B cell (primary cell): ENCODE data around the gene SETD6. TPM values are rescaled to one million over a fixed set of nuclear protein-coding genes. Genes with fewer than 3 reads are reported as not detected.

Experiments
- ATAC-seq: fragments of 200-7000 bp; cut with Tn5 transposase; one replicate; pipeline ENCODE4 v1.10.0; 2021; ENCODE audit warnings: low read depth, mild to moderate bottlenecking, moderate number of reproducible peaks, moderate library complexity
- CTCF ChIA-PET: fragments of 350-600 bp; sonication (Branson Sonifier 250); formaldehyde crosslinking; loops from one replicate; lab custom pipeline; 2021; ENCODE audit warnings: antibody characterized with exemption, inconsistent platforms; lab: Charles Lee
- POLR2A ChIA-PET: fragments of 350-600 bp; sonication (Branson Sonifier 250); formaldehyde crosslinking; loops from one replicate; lab custom pipeline; 2021; ENCODE audit warnings: antibody characterized with exemption; lab: Charles Lee
- DNase-seq: peaks from one replicate; pipeline ENCODE4 v3.0.0; 2013
- H2AFZ ChIP-seq: 2 replicates; pipeline ENCODE4 v1.6.1; 2012; ENCODE audit warnings: mild to moderate bottlenecking, low read depth, low read length; ENCODE audit not compliant: insufficient read depth, poor library complexity, severe bottlenecking
- H3K27ac ChIP-seq, 2 donors: 1 replicate in 1 of 2; 2 replicates in 1 of 2; pipeline ENCODE4 v1.5.1; 2012 to 2013; ENCODE audit warnings: low read length in 2 of 2, mild to moderate bottlenecking in 2 of 2, moderate library complexity in 1 of 2
- H3K27me3 ChIP-seq, 4 experiments: fragments of 200-600 bp in 1 of 4; sonication (generic) in 1 of 4; replicated peaks in 1 of 4; 1 replicate in 2 of 4; 2 replicates in 2 of 4; pipeline versions ENCODE4 v1.6.1 to v1.7.0; 2013 to 2016; ENCODE audit warnings: low read length in 3 of 4, mild to moderate bottlenecking in 2 of 4, mixed read lengths in 1 of 4, moderate library complexity in 1 of 4; ENCODE audit not compliant: insufficient read depth in 4 of 4, control insufficient read depth in 3 of 4; ENCODE audit errors: control extremely low read depth in 1 of 4
- H3K36me3 ChIP-seq, 2 experiments: replicated peaks in 1 of 2; 1 replicate in 1 of 2; 2 replicates in 1 of 2; pipeline versions ENCODE4 v1.6.1 to v1.7.1; 2013; ENCODE audit warnings: low read length in 1 of 2; ENCODE audit not compliant: insufficient read depth in 2 of 2, control insufficient read depth in 1 of 2; ENCODE audit errors: control extremely low read depth in 1 of 2, extremely low read depth in 1 of 2
- H3K4me1 ChIP-seq, 2 donors: fragments of 200-600 bp in 1 of 2; sonication (generic) in 1 of 2; 1 replicate in 1 of 2; 2 replicates in 1 of 2; pipeline versions ENCODE4 v1.5.1 to v1.6.1; 2013 to 2017; ENCODE audit warnings: low read length in 2 of 2; ENCODE audit not compliant: control insufficient read depth in 2 of 2, insufficient read depth in 2 of 2
- H3K4me2 ChIP-seq: replicated peaks from 2 replicates; pipeline ENCODE3; 2012; ENCODE audit warnings: mild to moderate bottlenecking, low read depth, low read length; ENCODE audit not compliant: poor library complexity, severe bottlenecking
- H3K4me3 ChIP-seq, 5 experiments: fragments of 200-600 bp in 1 of 5; sonication (generic) in 1 of 5; 1 replicate in 3 of 5; 2 replicates in 2 of 5; pipeline versions ENCODE4 v1.5.1 to v1.7.0; 2011 to 2016; ENCODE audit warnings: low read length in 4 of 5, mild to moderate bottlenecking in 4 of 5, low read depth in 2 of 5, control low read depth in 1 of 5, moderate library complexity in 1 of 5; ENCODE audit not compliant: insufficient read depth in 1 of 5; ENCODE audit errors: control extremely low read depth in 1 of 5, extremely low read depth in 1 of 5
- H3K79me2 ChIP-seq: fragments of 200-600 bp; sonication (generic); one replicate; pipeline ENCODE4 v1.6.0; 2016; ENCODE audit warnings: low read length; ENCODE audit not compliant: control insufficient read depth, insufficient read depth
- H3K9ac ChIP-seq: fragments of 200-600 bp; sonication (generic); 2 replicates; pipeline ENCODE4 v1.6.1; 2017; ENCODE audit warnings: mild to moderate bottlenecking, low read length, moderate library complexity
- H3K9me3 ChIP-seq, 3 donors: one replicate each; pipeline versions ENCODE4 v1.6.1 to v1.7.1; 2013; ENCODE audit warnings: low read length in 2 of 3; ENCODE audit not compliant: control insufficient read depth in 2 of 3, insufficient read depth in 1 of 3; ENCODE audit errors: control extremely low read depth in 1 of 3
- H4K20me1 ChIP-seq: 2 replicates; pipeline ENCODE4 v1.6.0; 2012; ENCODE audit warnings: mild to moderate bottlenecking, low read length; ENCODE audit not compliant: insufficient read depth, control insufficient read depth, poor library complexity, severe bottlenecking
- H3K27ac Mint-ChIP-seq: one replicate; pipeline ENCODE4 v1.8.0; 2021; ENCODE audit warnings: mixed read lengths
- H3K27me3 Mint-ChIP-seq: one replicate; pipeline ENCODE4 v1.8.0; 2021; ENCODE audit warnings: mixed read lengths
- H3K4me1 Mint-ChIP-seq: one replicate; pipeline ENCODE4 v1.8.0; 2021; ENCODE audit warnings: mixed read lengths
- H3K4me3 Mint-ChIP-seq: one replicate; pipeline ENCODE4 v1.8.0; 2021; ENCODE audit warnings: mixed read lengths
- H3K9me3 Mint-ChIP-seq: one replicate; pipeline ENCODE4 v1.8.0; 2022; ENCODE audit warnings: mixed read lengths; ENCODE audit not compliant: insufficient read depth
- CTCF ChIP-seq: fragments of 200-600 bp; IDR thresholded peaks from one replicate; pipeline ENCODE4 v1.8.0; 2022; ENCODE audit warnings: antibody characterized with exemption, mild to moderate bottlenecking
- EZH2 ChIP-seq: IDR thresholded peaks from 2 replicates; pipeline ENCODE4 v1.6.1; 2012; ENCODE audit warnings: borderline replicate concordance, low read depth, mild to moderate bottlenecking, moderate library complexity, low read length; ENCODE audit not compliant: insufficient read depth, poor library complexity, severe bottlenecking
- WGBS: methylation state at CpG from one replicate; pipeline ENCODE4 v1.1.5; 2013; ENCODE audit warnings: missing lambda C conversion rate; ENCODE audit not compliant: insufficient coverage; 5-methylcytosine and 5-hydroxymethylcytosine counted together
- intact Hi-C: fragments of 100-400 bp; cut with micrococcal nuclease; formaldehyde crosslinking; loops from one replicate; pipeline ENCODE4 v1.10.0; 2022
- polyA plus RNA-seq: library from polyadenylated mRNA; depleted of rRNA; stranded (reverse); fragments of >200 nt; gene quantifications from 2 replicates; pipeline ENCODE4 v1.2.3, GENCODE V29; 2012
- total RNA-seq, 2 donors: library from RNA; stranded (reverse); fragments of 120-200 nt in 1 of 2; gene quantifications; 1 replicate in 1 of 2; 2 replicates in 1 of 2; pipeline versions ENCODE4 v1.2.3 to v1.2.4, GENCODE V29; 2013 to 2022

Gene SETD6
- total and polyA plus RNA-seq, 2 donors (not counting 1 experiment from before 2014, with no cell fraction given), result 24.2 to 37.4 TPM

GRCh38 chr16:58492066-58492465 lies 23.3 kb upstream of the SETD6 start:
- CTCF ChIA-PET, result no interaction called here
- intact Hi-C loops, result no loop called here
- Histone ChIP-seq H3K4me2 (no peak overlapping the region), H3K27me3 (peaks cover 0 to 6% (median 0%) of the 10 kb centered on the region in 4 experiments), H3K9me3 (no peaks in the 10 kb centered on the region), H3K4me1 (peaks cover 3 to 14% of the 10 kb centered on the region in 2 donors), H3K9ac (no peak overlapping the region), H3K4me3 (no peak overlapping the region), H3K79me2 (no peaks in the 10 kb centered on the region), H3K27ac (no peak overlapping the region), H3K36me3 (no peaks in the 10 kb centered on the region), H4K20me1 (no peaks in the 10 kb centered on the region), H2AFZ (no peak overlapping the region)
- POLR2A ChIA-PET, result no interaction called here
- DNase-seq (no peak), ATAC-seq (no peak)
- Mint-ChIP-seq H3K4me1 (peaks cover 11% of the 10 kb centered on the region), H3K9me3 (no peaks in the 10 kb centered on the region), H3K4me3 (no peak overlapping the region), H3K27me3 (peaks cover 4% of the 10 kb centered on the region), H3K27ac (no peak overlapping the region)
- 45% methylated on average over 4 of the region's 4 CpGs for WGBS
- TF ChIP-seq CTCF (no peak), EZH2 (no peak)

- Histone ChIP-seq H3K4me2 (no peak overlapping the region), H3K79me2 (no peaks in the 10 kb centered on the region), H2AFZ (no peak overlapping the region), H3K27me3 (peaks cover 0 to 5% (median 0%) of the 10 kb centered on the region in 4 experiments), H4K20me1 (no peaks in the 10 kb centered on the region), H3K27ac (no peak overlapping the region), H3K4me1 (peaks cover under 1 to 10% of the 10 kb centered on the region in 2 donors), H3K4me3 (no peak overlapping the region), H3K36me3 (no peaks in the 10 kb centered on the region), H3K9me3 (no peaks in the 10 kb centered on the region), H3K9ac (no peak overlapping the region)
- DNase-seq, result no peak
- no peak for TF ChIP-seq EZH2
- no peak for TF ChIP-seq CTCF
- WGBS, result 63% methylated on average over 5 of the region's 5 CpGs
- intact Hi-C loops, result no loop called here
- H3K27me3 Mint-ChIP-seq, result peaks cover 8% of the 10 kb centered on the region
- ChIA-PET POLR2A (no interaction called here), CTCF (interaction anchor here (0.7 to 1.8 kb wide), 2 partner anchors 20 to 145 kb away, joined by 3 to 5 read pairs; no protein-coding TSS in a partner anchor)
- no peak for ATAC-seq
- peaks cover 9% of the 10 kb centered on the region for H3K4me1 Mint-ChIP-seq
- no peak overlapping the region for H3K27ac Mint-ChIP-seq
- H3K9me3 Mint-ChIP-seq, result no peaks in the 10 kb centered on the region
- H3K4me3 Mint-ChIP-seq, result no peak overlapping the region
Measured at GRCh38 chr16:58492735-58493134, 22.6 kb upstream of the SETD6 start.
